ENCODE results near the gene OR7A10.

OR7A10 gene

DNA sequence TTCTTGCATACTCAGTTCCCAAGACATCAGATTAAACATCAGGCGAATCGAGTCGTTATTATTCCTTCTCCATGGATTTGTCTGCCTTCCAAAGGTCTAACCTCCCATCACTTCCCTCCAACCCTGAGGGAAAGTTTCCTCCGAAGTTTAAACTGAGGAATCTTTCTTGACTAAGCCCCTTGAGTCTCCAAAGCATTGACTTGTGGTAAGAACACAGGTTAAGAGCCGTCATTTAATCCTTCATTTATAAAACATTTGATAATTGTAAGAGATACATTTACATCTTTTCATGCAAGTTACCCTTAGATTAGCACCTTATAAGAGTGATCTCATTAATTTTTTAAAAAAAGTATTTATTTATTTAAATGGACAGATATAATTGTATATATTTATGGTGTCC, at the start of gene OR7A10:
Gene OR7A10, minus strand, starts transcription at position 101 of the 400 bp plus-strand sequence. CDS start 7,045 bp downstream, outside the sequence.
- no peak for TF ChIP-seq ZNF274 (IDR thresholded peaks at IDR 0.05; ENCODE audit: low read depth, low read length)
- TF ChIP-seq SUZ12 (IDR thresholded peaks at IDR 0.05; ENCODE audit: extremely low read depth, insufficient read depth, insufficient read length), result no peak
- TF ChIP-seq YY1 (IDR thresholded peaks at IDR 0.05; ENCODE audit: insufficient read depth, insufficient read length), result no peak
- no peaks in the 10 kb centered on the region for H3K4me1 ChIP-seq (ENCODE audit: insufficient read depth, insufficient read length)
- no peaks in the 10 kb centered on the region for H3K36me3 ChIP-seq (ENCODE audit: insufficient read depth, insufficient read length, low read length)
- H3K9ac ChIP-seq (ENCODE audit: insufficient read length, low read depth), result no peak within 1 kb of the TSS
- DNase-seq (ENCODE audit: low read depth, low spot score), result no peak
- no peak within 1 kb of the TSS for H3K4me3 ChIP-seq (ENCODE audit: insufficient read length, low read depth)
- H3K27me3 ChIP-seq (ENCODE audit: insufficient read depth, insufficient read length), result no peaks in the 10 kb centered on the region
- no peaks in the 10 kb centered on the region for H3K9me3 ChIP-seq (ENCODE audit: insufficient read depth, low read length)

GRCh38 chr19:14890643-14891379, 42.1 kb upstream of the OR7A10 start:
- no peaks in the 10 kb centered on the region for H3K36me3 ChIP-seq (ENCODE audit: insufficient read depth, insufficient read length, low read length)
- DNase-seq (ENCODE audit: low read depth, low spot score), result no peak
- TF ChIP-seq ZNF274 (IDR thresholded peaks at IDR 0.05; ENCODE audit: low read depth, low read length), result no peak
- no peak for TF ChIP-seq YY1 (IDR thresholded peaks at IDR 0.05; ENCODE audit: insufficient read depth, insufficient read length)
- no peak for TF ChIP-seq SUZ12 (IDR thresholded peaks at IDR 0.05; ENCODE audit: extremely low read depth, insufficient read depth, insufficient read length)
- no peaks in the 10 kb centered on the region for H3K4me1 ChIP-seq (ENCODE audit: insufficient read depth, insufficient read length)
- H3K27me3 ChIP-seq (ENCODE audit: insufficient read depth, insufficient read length), result no peaks in the 10 kb centered on the region
- peaks cover 6% of the 10 kb centered on the region; the same call in 1 of the 2 replicates for H3K9me3 ChIP-seq (ENCODE audit: insufficient read depth, low read length)
- H3K9ac ChIP-seq (ENCODE audit: insufficient read length, low read depth), result no peak overlapping the region
- no peak overlapping the region for H3K4me3 ChIP-seq (ENCODE audit: insufficient read length, low read depth)

DNA sequence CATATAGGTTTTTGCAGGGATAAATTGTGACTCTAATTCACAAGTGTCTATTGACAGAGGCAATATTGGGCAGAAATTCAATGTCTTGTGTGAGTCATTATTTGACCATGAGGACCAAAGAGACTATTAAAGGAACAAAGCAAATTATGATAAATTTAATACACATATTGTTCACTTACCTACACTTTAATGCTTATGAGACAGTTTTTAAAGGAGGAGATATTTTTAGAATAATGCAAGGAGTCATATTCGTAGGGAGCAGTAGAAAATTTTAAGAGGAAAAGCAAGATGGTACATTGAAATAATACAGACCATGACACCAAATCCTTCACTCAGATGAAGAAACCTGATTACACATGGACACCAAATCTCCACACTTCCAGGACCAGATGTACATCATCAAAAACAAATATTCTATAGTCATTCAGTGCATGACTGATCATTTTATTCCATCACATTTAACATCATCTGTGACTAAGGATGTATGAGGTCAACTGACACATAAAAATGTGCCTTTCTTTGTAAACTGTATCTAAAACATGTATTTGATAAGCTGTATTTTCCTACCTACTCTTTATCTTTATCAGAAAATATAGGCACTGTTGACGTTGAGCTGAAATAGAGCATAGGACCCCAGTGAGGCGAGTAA, 41.4 kb upstream of the OR7A10 start:
- no peaks in the 10 kb centered on the region for H3K36me3 ChIP-seq (ENCODE audit: insufficient read depth, insufficient read length, low read length)
- H3K4me1 ChIP-seq (ENCODE audit: insufficient read depth, insufficient read length), result no peaks in the 10 kb centered on the region
- no peak overlapping the region for H3K9ac ChIP-seq (ENCODE audit: insufficient read length, low read depth)
- no peak overlapping the region for H3K4me3 ChIP-seq (ENCODE audit: insufficient read length, low read depth)
- no peak for TF ChIP-seq ZNF274 (IDR thresholded peaks at IDR 0.05; ENCODE audit: low read depth, low read length)
- no peak for TF ChIP-seq SUZ12 (IDR thresholded peaks at IDR 0.05; ENCODE audit: extremely low read depth, insufficient read depth, insufficient read length)
- TF ChIP-seq YY1 (IDR thresholded peaks at IDR 0.05; ENCODE audit: insufficient read depth, insufficient read length), result no peak
- no peak for DNase-seq (ENCODE audit: low read depth, low spot score)
- H3K9me3 ChIP-seq (ENCODE audit: insufficient read depth, low read length), result peaks cover 6% of the 10 kb centered on the region; the same call in 1 of the 2 replicates
- H3K27me3 ChIP-seq (ENCODE audit: insufficient read depth, insufficient read length), result no peaks in the 10 kb centered on the region

DNA sequence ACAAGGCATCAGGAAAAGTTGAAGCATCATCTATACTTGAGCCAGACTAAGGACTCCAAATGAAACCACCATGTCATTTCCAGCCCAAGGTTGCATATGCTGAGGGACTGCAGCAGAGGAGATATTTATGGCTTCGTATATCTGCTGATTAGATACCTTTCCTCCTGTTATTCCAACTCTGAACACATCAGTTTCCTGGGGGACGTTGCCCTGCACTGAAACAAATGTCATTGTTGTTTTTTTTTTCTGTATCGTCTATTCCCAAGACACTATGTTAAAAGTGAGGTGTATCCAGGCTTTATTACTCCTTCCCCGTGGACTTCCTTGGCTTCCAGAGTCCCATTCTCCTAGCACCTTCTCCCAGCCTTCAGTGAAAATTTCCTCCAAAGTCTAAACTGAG, 37.3 kb upstream of the OR7A10 start, which contains the start of gene OR7A17:
Gene OR7A17, minus strand, starts transcription at position 101 of the 400 bp plus-strand sequence. CDS start 4,777 bp downstream, outside the sequence.
- Histone ChIP-seq H3K27me3 (ENCODE audit: insufficient read depth, insufficient read length) (no peaks in the 10 kb centered on the region), H3K9me3 (ENCODE audit: insufficient read depth, low read length) (peaks cover 6% of the 10 kb centered on the region; the same call in 1 of the 2 replicates), H3K4me3 (ENCODE audit: insufficient read length, low read depth) (no peak within 1 kb of the TSS), H3K9ac (ENCODE audit: insufficient read length, low read depth) (no peak within 1 kb of the TSS), H3K36me3 (ENCODE audit: insufficient read depth, insufficient read length, low read length) (no peaks in the 10 kb centered on the region), H3K4me1 (ENCODE audit: insufficient read depth, insufficient read length) (no peaks in the 10 kb centered on the region)
- TF ChIP-seq SUZ12 (IDR thresholded peaks at IDR 0.05; ENCODE audit: extremely low read depth, insufficient read depth, insufficient read length), result no peak
- no peak for TF ChIP-seq YY1 (IDR thresholded peaks at IDR 0.05; ENCODE audit: insufficient read depth, insufficient read length)
- TF ChIP-seq ZNF274 (IDR thresholded peaks at IDR 0.05; ENCODE audit: low read depth, low read length), result no peak
- no peak for DNase-seq (ENCODE audit: low read depth, low spot score)

- peaks cover 18% of the 10 kb centered on the region for H3K9me3 ChIP-seq (ENCODE audit: insufficient read depth, low read length)
- TF ChIP-seq SUZ12 (IDR thresholded peaks at IDR 0.05; ENCODE audit: extremely low read depth, insufficient read depth, insufficient read length), result no peak
- no peak for TF ChIP-seq YY1 (IDR thresholded peaks at IDR 0.05; ENCODE audit: insufficient read depth, insufficient read length)
- no peak for TF ChIP-seq ZNF274 (IDR thresholded peaks at IDR 0.05; ENCODE audit: low read depth, low read length)
- no peaks in the 10 kb centered on the region for H3K36me3 ChIP-seq (ENCODE audit: insufficient read depth, insufficient read length, low read length)
- H3K9ac ChIP-seq (ENCODE audit: insufficient read length, low read depth), result no peak overlapping the region
- no peak for DNase-seq (ENCODE audit: low read depth, low spot score)
- H3K4me1 ChIP-seq (ENCODE audit: insufficient read depth, insufficient read length), result no peaks in the 10 kb centered on the region
- no peaks in the 10 kb centered on the region for H3K27me3 ChIP-seq (ENCODE audit: insufficient read depth, insufficient read length)
- no peak overlapping the region for H3K4me3 ChIP-seq (ENCODE audit: insufficient read length, low read depth)
Measured at GRCh38 chr19:14871619-14872230, 23.0 kb upstream of the OR7A10 start.

- TF ChIP-seq SUZ12 (IDR thresholded peaks at IDR 0.05; ENCODE audit: extremely low read depth, insufficient read depth, insufficient read length) (no peak), YY1 (IDR thresholded peaks at IDR 0.05; ENCODE audit: insufficient read depth, insufficient read length) (no peak), ZNF274 (IDR thresholded peaks at IDR 0.05; ENCODE audit: low read depth, low read length) (no peak)
- DNase-seq (ENCODE audit: low read depth, low spot score), result no peak
- Histone ChIP-seq H3K9ac (ENCODE audit: insufficient read length, low read depth) (no peak overlapping the region), H3K36me3 (ENCODE audit: insufficient read depth, insufficient read length, low read length) (no peaks in the 10 kb centered on the region), H3K27me3 (ENCODE audit: insufficient read depth, insufficient read length) (no peaks in the 10 kb centered on the region), H3K9me3 (ENCODE audit: insufficient read depth, low read length) (peaks cover 20% of the 10 kb centered on the region), H3K4me1 (ENCODE audit: insufficient read depth, insufficient read length) (no peaks in the 10 kb centered on the region), H3K4me3 (ENCODE audit: insufficient read length, low read depth) (no peak overlapping the region)
Measured at GRCh38 chr19:14868497-14868896, 19.8 kb upstream of the OR7A10 start.

- Histone ChIP-seq H3K9me3 (ENCODE audit: insufficient read depth, low read length) (0 out of 2 replicates have a peak, but pooled peaks cover 6% of the 10 kb centered on the region), H3K9ac (ENCODE audit: insufficient read length, low read depth) (no peak overlapping the region), H3K27me3 (ENCODE audit: insufficient read depth, insufficient read length) (no peaks in the 10 kb centered on the region), H3K4me3 (ENCODE audit: insufficient read length, low read depth) (no peak overlapping the region), H3K4me1 (ENCODE audit: insufficient read depth, insufficient read length) (no peaks in the 10 kb centered on the region), H3K36me3 (ENCODE audit: insufficient read depth, insufficient read length, low read length) (no peaks in the 10 kb centered on the region)
- no peak for DNase-seq (ENCODE audit: low read depth, low spot score)
- TF ChIP-seq YY1 (IDR thresholded peaks at IDR 0.05; ENCODE audit: insufficient read depth, insufficient read length) (no peak), ZNF274 (IDR thresholded peaks at IDR 0.05; ENCODE audit: low read depth, low read length) (no peak), SUZ12 (IDR thresholded peaks at IDR 0.05; ENCODE audit: extremely low read depth, insufficient read depth, insufficient read length) (no peak)
Measured at GRCh38 chr19:14843578-14843977, 5.1 kb downstream of the OR7A10 start.
